HFF-Myc (cell line): ENCODE results near the gene DMD.

Source experiments
- DNase-seq: peaks from one replicate; pipeline ENCODE4 v3.0.0-alpha.2; 2011; ENCODE audit warnings: low read depth; ENCODE audit errors: extremely low read depth
- H3K4me3 ChIP-seq: replicated peaks from 2 replicates; pipeline ENCODE4 v1.5.1; 2011; ENCODE audit warnings: low read depth, mild to moderate bottlenecking, control low read depth, low read length
- TF ChIP-seq, protein P1 (sequence below): IDR thresholded peaks from 2 replicates; pipeline ENCODE4 v1.5.1; 2012; ENCODE audit warnings: mild to moderate bottlenecking, low read depth, low read length, control low read depth; ENCODE audit errors: missing control alignments

DMD gene

GRCh38 chrX:31847773-31848172, 1363.6 kb downstream of the DMD start:
- H3K4me3 ChIP-seq, result no peak overlapping the region
- TF ChIP-seq, protein P1, sequence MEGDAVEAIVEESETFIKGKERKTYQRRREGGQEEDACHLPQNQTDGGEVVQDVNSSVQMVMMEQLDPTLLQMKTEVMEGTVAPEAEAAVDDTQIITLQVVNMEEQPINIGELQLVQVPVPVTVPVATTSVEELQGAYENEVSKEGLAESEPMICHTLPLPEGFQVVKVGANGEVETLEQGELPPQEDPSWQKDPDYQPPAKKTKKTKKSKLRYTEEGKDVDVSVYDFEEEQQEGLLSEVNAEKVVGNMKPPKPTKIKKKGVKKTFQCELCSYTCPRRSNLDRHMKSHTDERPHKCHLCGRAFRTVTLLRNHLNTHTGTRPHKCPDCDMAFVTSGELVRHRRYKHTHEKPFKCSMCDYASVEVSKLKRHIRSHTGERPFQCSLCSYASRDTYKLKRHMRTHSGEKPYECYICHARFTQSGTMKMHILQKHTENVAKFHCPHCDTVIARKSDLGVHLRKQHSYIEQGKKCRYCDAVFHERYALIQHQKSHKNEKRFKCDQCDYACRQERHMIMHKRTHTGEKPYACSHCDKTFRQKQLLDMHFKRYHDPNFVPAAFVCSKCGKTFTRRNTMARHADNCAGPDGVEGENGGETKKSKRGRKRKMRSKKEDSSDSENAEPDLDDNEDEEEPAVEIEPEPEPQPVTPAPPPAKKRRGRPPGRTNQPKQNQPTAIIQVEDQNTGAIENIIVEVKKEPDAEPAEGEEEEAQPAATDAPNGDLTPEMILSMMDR, result no peak
- no peak for DNase-seq

DNA sequence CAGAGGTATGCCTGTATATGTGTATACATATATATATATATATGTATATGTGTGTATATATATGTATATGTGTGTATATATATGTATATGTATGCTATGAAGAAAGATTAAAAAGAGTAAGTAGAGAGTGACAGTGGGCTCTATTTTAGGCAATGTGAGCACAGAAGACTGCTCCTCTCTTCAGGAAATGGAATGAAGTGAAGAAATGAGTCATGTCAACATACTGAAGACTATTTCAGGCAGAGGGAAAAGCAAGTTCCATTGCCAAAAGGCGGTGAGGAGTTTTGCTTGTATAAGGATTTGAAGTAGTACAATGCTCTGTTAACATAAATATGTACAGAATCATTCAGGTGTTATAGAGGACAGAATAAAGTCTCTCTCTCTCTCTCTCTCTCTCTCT, 1366.3 kb downstream of the DMD start:
- TF ChIP-seq, protein P1, result no peak
- H3K4me3 ChIP-seq, result no peak overlapping the region
- no peak for DNase-seq

- no peak overlapping the region for H3K4me3 ChIP-seq
- TF ChIP-seq, protein P1, result no peak
- no peak for DNase-seq
Observed at GRCh38 chrX:31838617-31839016, 1372.7 kb downstream of the DMD start.

DNA sequence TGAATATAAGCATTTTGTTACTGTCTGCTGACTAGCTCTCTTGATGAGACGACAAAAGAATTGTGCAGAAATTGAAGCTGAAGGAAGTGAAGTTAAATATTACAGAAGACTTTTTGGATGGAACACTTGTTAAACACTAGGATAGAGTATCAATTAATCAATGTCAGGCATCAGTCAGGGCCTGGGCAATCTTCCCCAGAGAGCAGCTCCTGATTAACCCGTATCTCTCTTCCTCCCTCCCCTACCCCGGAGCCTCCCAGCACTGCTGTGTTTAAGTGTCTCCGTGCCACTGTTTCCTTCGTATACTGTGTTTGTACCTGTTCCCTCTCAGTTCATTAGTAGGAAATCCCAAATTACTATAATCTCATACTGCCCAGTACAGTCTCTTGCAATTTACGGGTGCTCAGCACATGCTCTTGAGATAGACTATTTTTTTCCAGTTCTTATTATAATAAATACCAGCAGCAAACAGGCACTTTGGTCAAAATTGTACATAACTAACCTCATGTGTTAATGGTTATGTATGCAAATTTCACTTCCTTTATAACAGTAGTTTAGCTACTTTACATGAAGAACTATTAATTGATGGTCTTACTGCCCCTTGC, 1373.8 kb downstream of the DMD start:
- TF ChIP-seq, protein P1, result no peak
- no peak overlapping the region for H3K4me3 ChIP-seq

DNA sequence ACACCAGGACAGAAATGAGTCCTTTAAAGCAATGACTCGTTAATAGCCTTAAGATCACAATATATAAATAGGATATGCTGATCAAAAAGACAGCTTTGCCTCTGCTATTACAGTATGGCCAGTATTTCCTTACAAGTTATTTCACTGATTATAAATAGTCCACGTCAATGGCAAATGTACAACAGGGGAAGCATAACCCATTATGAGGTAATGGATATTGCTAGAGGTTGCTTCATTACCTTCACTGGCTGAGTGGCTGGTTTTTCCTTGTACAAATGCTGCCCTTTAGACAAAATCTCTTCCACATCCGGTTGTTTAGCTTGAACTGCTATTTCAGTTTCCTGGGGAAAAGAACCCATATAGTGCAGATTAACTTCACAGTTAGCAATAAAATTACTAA, 1374.9 kb downstream of the DMD start:
- TF ChIP-seq, protein P1, result no peak
- DNase-seq, result no peak
- H3K4me3 ChIP-seq, result no peak overlapping the region

More for the DNA sequence above, 1373.8 kb downstream of the DMD start:
- DNase-seq, result no peak

GRCh38 chrX:31832263-31832662, 1379.1 kb downstream of the DMD start:
- DNase-seq, result no peak
- TF ChIP-seq, protein P1, result no peak
- no peak overlapping the region for H3K4me3 ChIP-seq
